Measurements from ENCODE around the gene BCL11A.

DNA sequence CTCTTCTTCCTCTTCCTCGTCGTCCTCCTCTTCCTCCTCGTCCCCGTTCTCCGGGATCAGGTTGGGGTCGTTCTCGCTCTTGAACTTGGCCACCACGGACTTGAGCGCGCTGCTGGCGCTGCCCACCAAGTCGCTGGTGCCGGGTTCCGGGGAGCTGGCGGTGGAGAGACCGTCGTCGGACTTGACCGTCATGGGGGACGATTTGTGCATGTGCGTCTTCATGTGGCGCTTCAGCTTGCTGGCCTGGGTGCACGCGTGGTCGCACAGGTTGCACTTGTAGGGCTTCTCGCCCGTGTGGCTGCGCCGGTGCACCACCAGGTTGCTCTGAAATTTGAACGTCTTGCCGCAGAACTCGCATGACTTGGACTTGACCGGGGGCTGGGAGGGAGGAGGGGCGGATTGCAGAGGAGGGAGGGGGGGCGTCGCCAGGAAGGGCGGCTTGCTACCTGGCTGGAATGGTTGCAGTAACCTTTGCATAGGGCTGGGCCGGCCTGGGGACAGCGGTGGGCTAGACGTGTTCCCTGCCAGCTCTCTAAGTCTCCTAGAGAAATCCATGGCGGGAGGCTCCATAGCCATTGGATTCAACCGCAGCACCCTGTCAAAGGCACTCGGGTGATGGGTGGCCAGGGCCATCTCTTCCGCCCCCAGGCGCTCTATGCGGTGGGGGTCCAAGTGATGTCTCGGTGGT, 91.9 kb downstream of the BCL11A start:
- TF ChIP-seq TCF12 (IDR thresholded peaks at IDR 0.05; ENCODE audit: low read depth), result no peak
- TF ChIP-seq CREB1 (IDR thresholded peaks at IDR 0.05; ENCODE audit: low read depth), result no peak
- no peak for TF ChIP-seq ZBTB7A (IDR thresholded peaks at IDR 0.05; ENCODE audit: low read depth)
- no peak for TF ChIP-seq TEAD4 (IDR thresholded peaks at IDR 0.05)
- no peak for TF ChIP-seq NFIC (IDR thresholded peaks at IDR 0.05)
- no peak for TF ChIP-seq MAX (IDR thresholded peaks at IDR 0.05)
- TF ChIP-seq, protein P1, sequence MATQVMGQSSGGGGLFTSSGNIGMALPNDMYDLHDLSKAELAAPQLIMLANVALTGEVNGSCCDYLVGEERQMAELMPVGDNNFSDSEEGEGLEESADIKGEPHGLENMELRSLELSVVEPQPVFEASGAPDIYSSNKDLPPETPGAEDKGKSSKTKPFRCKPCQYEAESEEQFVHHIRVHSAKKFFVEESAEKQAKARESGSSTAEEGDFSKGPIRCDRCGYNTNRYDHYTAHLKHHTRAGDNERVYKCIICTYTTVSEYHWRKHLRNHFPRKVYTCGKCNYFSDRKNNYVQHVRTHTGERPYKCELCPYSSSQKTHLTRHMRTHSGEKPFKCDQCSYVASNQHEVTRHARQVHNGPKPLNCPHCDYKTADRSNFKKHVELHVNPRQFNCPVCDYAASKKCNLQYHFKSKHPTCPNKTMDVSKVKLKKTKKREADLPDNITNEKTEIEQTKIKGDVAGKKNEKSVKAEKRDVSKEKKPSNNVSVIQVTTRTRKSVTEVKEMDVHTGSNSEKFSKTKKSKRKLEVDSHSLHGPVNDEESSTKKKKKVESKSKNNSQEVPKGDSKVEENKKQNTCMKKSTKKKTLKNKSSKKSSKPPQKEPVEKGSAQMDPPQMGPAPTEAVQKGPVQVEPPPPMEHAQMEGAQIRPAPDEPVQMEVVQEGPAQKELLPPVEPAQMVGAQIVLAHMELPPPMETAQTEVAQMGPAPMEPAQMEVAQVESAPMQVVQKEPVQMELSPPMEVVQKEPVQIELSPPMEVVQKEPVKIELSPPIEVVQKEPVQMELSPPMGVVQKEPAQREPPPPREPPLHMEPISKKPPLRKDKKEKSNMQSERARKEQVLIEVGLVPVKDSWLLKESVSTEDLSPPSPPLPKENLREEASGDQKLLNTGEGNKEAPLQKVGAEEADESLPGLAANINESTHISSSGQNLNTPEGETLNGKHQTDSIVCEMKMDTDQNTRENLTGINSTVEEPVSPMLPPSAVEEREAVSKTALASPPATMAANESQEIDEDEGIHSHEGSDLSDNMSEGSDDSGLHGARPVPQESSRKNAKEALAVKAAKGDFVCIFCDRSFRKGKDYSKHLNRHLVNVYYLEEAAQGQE (IDR thresholded peaks at IDR 0.05; ENCODE audit: low read depth), result no peak
- TF ChIP-seq TAF1 (IDR thresholded peaks at IDR 0.05; ENCODE audit: low read depth), result no peak
- TF ChIP-seq EP300 (IDR thresholded peaks at IDR 0.05; ENCODE audit: borderline replicate concordance), result no peak
- TF ChIP-seq RAD21 (IDR thresholded peaks at IDR 0.05; ENCODE audit: low read depth), result no peak
- no peak for TF ChIP-seq YY1 (IDR thresholded peaks at IDR 0.05; ENCODE audit: low read depth)

Measured in Ishikawa (cell line).